Measurements from ENCODE around the gene FGD2.

Gene FGD2

GRCh38 chr6:36970892-36971842 is 34.3 kb upstream of the FGD2 start:
- DNase-seq (ENCODE audit: low read depth) = no peak

- no peak for DNase-seq (ENCODE audit: low read depth)
Observed at GRCh38 chr6:36971921-36972673, 33.4 kb upstream of the FGD2 start.

- no peak for DNase-seq (ENCODE audit: low read depth)
Observed at GRCh38 chr6:36973190-36973589, 32.3 kb upstream of the FGD2 start.

GRCh38 chr6:36973647-36974046 is 31.8 kb upstream of the FGD2 start:
- no peak for DNase-seq (ENCODE audit: low read depth)

GRCh38 chr6:36975231-36976006 is 30.0 kb upstream of the FGD2 start:
- no peak for DNase-seq (ENCODE audit: low read depth)

- no peak for DNase-seq (ENCODE audit: low read depth)
Observed at GRCh38 chr6:36976007-36976264, 29.5 kb upstream of the FGD2 start.

- no peak for DNase-seq (ENCODE audit: low read depth)
Observed at GRCh38 chr6:36976509-36976908, 28.9 kb upstream of the FGD2 start.

GRCh38 chr6:36976931-36977330 is 28.5 kb upstream of the FGD2 start:
- DNase-seq (ENCODE audit: low read depth) = no peak

- no peak for DNase-seq (ENCODE audit: low read depth)
Observed at GRCh38 chr6:36977470-36977941, 27.9 kb upstream of the FGD2 start.

GRCh38 chr6:36978421-36979346 is 26.8 kb upstream of the FGD2 start:
- DNase-seq (ENCODE audit: low read depth) = no peak

GRCh38 chr6:36979347-36979742 is 26.1 kb upstream of the FGD2 start:
- no peak for DNase-seq (ENCODE audit: low read depth)

- DNase-seq (ENCODE audit: low read depth) = no peak
Observed at GRCh38 chr6:36980129-36980528, 25.3 kb upstream of the FGD2 start.

- DNase-seq (ENCODE audit: low read depth) = no peak
Observed at GRCh38 chr6:36980876-36981619, 24.4 kb upstream of the FGD2 start.

GRCh38 chr6:36983538-36983937 is 21.9 kb upstream of the FGD2 start:
- DNase-seq (ENCODE audit: low read depth) = no peak

- peak; percentile 42 for DNase-seq (ENCODE audit: low read depth)
Observed at GRCh38 chr6:36984581-36985416, 20.7 kb upstream of the FGD2 start.

GRCh38 chr6:36985417-36985807 is 20.0 kb upstream of the FGD2 start:
- DNase-seq (ENCODE audit: low read depth) = no peak

GRCh38 chr6:36985808-36986703 is 19.4 kb upstream of the FGD2 start, which contains the start of gene MTCH1:
Gene MTCH1, minus strand, starts transcription at chr6:36986196. Its CDS starts 23 bp downstream, at chr6:36986173.
- DNase-seq (ENCODE audit: low read depth) = peak; percentile 80

- no peak for DNase-seq (ENCODE audit: low read depth)
Observed at GRCh38 chr6:36986704-36987047, 18.8 kb upstream of the FGD2 start.

- no peak for DNase-seq (ENCODE audit: low read depth)
Observed at GRCh38 chr6:36989264-36989663, 16.2 kb upstream of the FGD2 start.
